K562 (cell line): ENCODE data around the gene CARF. TPM values are rescaled to one million over a fixed set of nuclear protein-coding genes. Genes with fewer than 3 reads are reported as not detected.

Experiments used
- ATAC-seq: fragments of 200-7000 bp; cut with Tn5 transposase; 3 replicates; pipeline ENCODE4 v1.9.1; 2020; ENCODE audit warnings: moderate library complexity
- BruUV-seq: library from RNA; stranded (reverse); fragments of 400-500 nt; replicated peaks from 2 replicates; lab custom pipeline; 2021; lab: Mats Ljungman, UMichigan
- CTCF ChIA-PET: fragments of 300-600 bp; formaldehyde crosslinking; extraction: SDS; loops from one replicate; lab custom pipeline; 2021; ENCODE audit warnings: low intra/inter-chr PET ratio; lab: Yijun Ruan, JAX
- POLR2A ChIA-PET: fragments of 300-600, 350-650 bp; sonication (Branson Sonifier 250); formaldehyde crosslinking; extraction: SDS; loops from one replicate; lab custom pipeline; 2021; ENCODE audit warnings: antibody characterized with exemption, inconsistent platforms; lab: Yijun Ruan, JAX
- DNase-seq, 4 experiments: peaks; one replicate each; pipeline versions ENCODE4 v3.0.0 to v3.0.0-alpha.2; 2011 to 2018; ENCODE audit warnings: low spot score in 3 of 4, mixed read lengths in 3 of 4; ENCODE audit errors: extremely low read depth in 1 of 4
- FAIRE-seq: peaks from 2 replicates; lab custom pipeline; 2011; peaks lifted over from hg19 to GRCh38; lab: Jason Lieb, UNC
- H2AFZ ChIP-seq: 2 replicates; pipeline ENCODE4 v1.6.0; 2011; ENCODE audit warnings: low read depth, low read length, control low read depth, inconsistent platforms
- H3K27ac ChIP-seq: fragments of 200-600 bp; 3 replicates; pipeline ENCODE4 v1.8.0; 2011; ENCODE audit warnings: low read depth, mild to moderate bottlenecking, control low read depth, inconsistent platforms, low read length, moderate library complexity, mixed read lengths; ENCODE audit errors: extremely low read depth
- H3K27me3 ChIP-seq, 2 experiments: fragments of 300-600 bp in 1 of 2; 2 replicates in 1 of 2; 3 replicates in 1 of 2; pipeline versions ENCODE4 v1.6.0 to v1.8.0; 2011; ENCODE audit warnings: inconsistent platforms in 2 of 2, low read length in 2 of 2, mild to moderate bottlenecking in 1 of 2, mixed read lengths in 1 of 2, moderate library complexity in 1 of 2; ENCODE audit not compliant: control insufficient read depth in 2 of 2, insufficient read depth in 2 of 2
- H3K36me3 ChIP-seq: fragments of 300-600 bp; 3 replicates; pipeline ENCODE4 v1.8.0; 2011; ENCODE audit warnings: mild to moderate bottlenecking, low read length, inconsistent platforms; ENCODE audit not compliant: control insufficient read depth, insufficient read depth
- H3K4me1 ChIP-seq, 2 experiments: fragments of 200-600 bp in 1 of 2; replicated peaks in 1 of 2; 2 replicates in 1 of 2; 3 replicates in 1 of 2; pipeline versions ENCODE4 v1.5.1 to v1.8.0; 2011; ENCODE audit warnings: inconsistent platforms in 2 of 2, low read length in 2 of 2, mild to moderate bottlenecking in 1 of 2, mixed read lengths in 1 of 2, moderate library complexity in 1 of 2; ENCODE audit not compliant: control insufficient read depth in 2 of 2, insufficient read depth in 2 of 2
- H3K4me2 ChIP-seq: 2 replicates; pipeline ENCODE4 v1.6.1; 2011; ENCODE audit warnings: low read length, control low read depth, inconsistent platforms, mixed read lengths; ENCODE audit not compliant: insufficient read depth
- H3K4me3 ChIP-seq: fragments of 200-600 bp; sonication (generic), shearing (Covaris generic); 2 replicates; pipeline ENCODE4 v1.5.1; 2016; ENCODE audit warnings: control low read depth, inconsistent platforms
- H3K79me2 ChIP-seq: fragments of 200-600 bp; 3 replicates; pipeline ENCODE4 v1.8.0; 2011; ENCODE audit warnings: low read length, inconsistent platforms; ENCODE audit not compliant: control insufficient read depth, insufficient read depth
- H3K9ac ChIP-seq, 2 experiments: 2 replicates each; pipeline versions ENCODE4 v1.6.0 to v1.6.1; 2011; ENCODE audit warnings: low read depth in 2 of 2, low read length in 2 of 2, control low read depth in 1 of 2, inconsistent platforms in 1 of 2, mild to moderate bottlenecking in 1 of 2, mixed read lengths in 1 of 2; ENCODE audit not compliant: insufficient read depth in 1 of 2
- H3K9me1 ChIP-seq: one replicate; pipeline ENCODE4 v1.6.0; 2011; ENCODE audit warnings: inconsistent platforms, mild to moderate bottlenecking, low read length, moderate library complexity; ENCODE audit not compliant: control insufficient read depth, insufficient read depth
- H3K9me3 ChIP-seq: replicated peaks from 2 replicates; pipeline ENCODE4 v1.5.1; 2011; ENCODE audit warnings: low read depth, low read length, inconsistent platforms; ENCODE audit not compliant: control insufficient read depth, insufficient read depth
- H4K20me1 ChIP-seq: replicated peaks from 2 replicates; pipeline ENCODE4 v1.6.1; 2011; ENCODE audit warnings: low read length, inconsistent platforms, mixed read lengths; ENCODE audit not compliant: control insufficient read depth, insufficient read depth
- ARNT ChIP-seq, 2 experiments: fragments of 450-650 bp; IDR thresholded peaks; 2 replicates each; pipeline ENCODE4 v1.6.1; 2016; ENCODE audit warnings: mild to moderate bottlenecking in 1 of 2
- FOSL1 ChIP-seq: fragments of 200-800 bp; sonication (Bioruptor generic); conservative IDR thresholded peaks from 2 replicates; pipeline ENCODE4 v1.6.1; 2016; ENCODE audit warnings: missing genetic modification characterization, missing compliant biosample characterization
- FOXM1 ChIP-seq, 2 experiments: fragments of 450-650 bp in 1 of 2; sonication (generic) in 1 of 2; formaldehyde crosslinking in 1 of 2; IDR thresholded peaks; 2 replicates each; pipeline versions ENCODE4 v1.6.1 to v1.9.0; 2017 to 2022; ENCODE audit warnings: low read depth in 2 of 2, mild to moderate bottlenecking in 2 of 2, missing genetic modification reagents in 1 of 2, moderate library complexity in 1 of 2
- HBP1 ChIP-seq: fragments of 450-650 bp; formaldehyde crosslinking; IDR thresholded peaks from 2 replicates; pipeline ENCODE4 v1.4.0; 2022; ENCODE audit warnings: missing genetic modification characterization
- HIVEP1 ChIP-seq: fragments of 250-450 bp; sonication (Bioruptor Pico); IDR thresholded peaks from 2 replicates; pipeline ENCODE4 v1.4.0; 2020; ENCODE audit warnings: mild to moderate bottlenecking
- HLTF ChIP-seq: fragments of 450-650 bp; IDR thresholded peaks from 2 replicates; pipeline ENCODE4 v1.6.1; 2016
- PTRF ChIP-seq: fragments of 450-650 bp; IDR thresholded peaks from 2 replicates; pipeline ENCODE4 v1.6.1; 2016; ENCODE audit warnings: mild to moderate bottlenecking, missing genetic modification characterization, missing compliant biosample characterization
- RNF2 ChIP-seq: sonication (generic); IDR thresholded peaks from 2 replicates; pipeline ENCODE4 v1.6.1; 2016
- THRAP3 ChIP-seq: fragments of 450-650 bp; IDR thresholded peaks from 2 replicates; pipeline ENCODE4 v1.6.1; 2016; ENCODE audit warnings: mild to moderate bottlenecking, inconsistent platforms, borderline replicate concordance
- ZBTB40 ChIP-seq, 2 experiments: fragments of 450-650 bp in 1 of 2; sonication (generic) in 1 of 2; formaldehyde crosslinking in 1 of 2; IDR thresholded peaks; 2 replicates each; pipeline versions ENCODE4 v1.7.1 to v1.9.0; 2016 to 2022; ENCODE audit warnings: inconsistent platforms in 1 of 2, mild to moderate bottlenecking in 1 of 2, missing genetic modification reagents in 1 of 2
- ZNF175 ChIP-seq: fragments of 200-800 bp; sonication (Bioruptor generic); IDR thresholded peaks from 2 replicates; pipeline ENCODE4 v1.6.1; 2016; ENCODE audit warnings: low read depth, mild to moderate bottlenecking, missing genetic modification characterization, missing compliant biosample characterization
- ZNF778 ChIP-seq: fragments of 450-650 bp; formaldehyde crosslinking; IDR thresholded peaks from 2 replicates; pipeline ENCODE4 v1.4.0; 2020; ENCODE audit warnings: mild to moderate bottlenecking, moderate library complexity
- WGBS: fragments of 100-300 bp; shearing (Covaris generic); methylation state at CpG from one replicate; pipeline ENCODE4 v1.1.6; 2016; ENCODE audit warnings: low coverage, mixed read lengths; ENCODE audit not compliant: insufficient coverage; ENCODE audit errors: missing lambda C conversion rate; 5-methylcytosine and 5-hydroxymethylcytosine counted together
- in situ Hi-C: fragments of 300-500 bp; cut with MboI; formaldehyde crosslinking; loops from 4 replicates; pipeline ENCODE4 v1.15.0; 2018; ENCODE audit warnings: inconsistent platforms, mixed read lengths
- intact Hi-C: fragments of 100-400 bp; cut with micrococcal nuclease; formaldehyde crosslinking; loops from 2 replicates; pipeline ENCODE4 v1.14.2; 2022
- polyA plus RNA-seq, 8 experiments: library from polyadenylated mRNA; depleted of rRNA in 4 of 8; stranded (reverse) in 5 of 8; unstranded in 3 of 8; fragments of >200 nt; fragmentation: Nextera tagmentation in 2 of 8; fragmentation: Illumina TruSeq in 1 of 8; extraction: Ambion mirVana in 2 of 8; extraction: Trizol in 1 of 8; gene quantifications; 2 replicates each; pipeline versions ENCODE4 v1.2.1 to v1.2.3, GENCODE V29; 2011 to 2014; ENCODE audit warnings: inconsistent platforms in 1 of 8, missing spikeins in 1 of 8
- total RNA-seq, 7 experiments: library from RNA; depleted of rRNA in 6 of 7; stranded (reverse); fragments of >200 nt in 6 of 7; fragmentation: Illumina TruSeq in 2 of 7; extraction: Trizol in 2 of 7; gene quantifications; 2 replicates each; pipeline versions ENCODE4 v1.2.1 to v1.2.3, GENCODE V29; 2011 to 2021; ENCODE audit warnings: low replicate concordance in 1 of 7

CARF gene
- total and polyA plus RNA-seq, 9 of the 15 experiments (the other 6 are each of a cell fraction or from before 2014, with no cell fraction given): 0.31 to 4.2 (median 1.2) TPM

- Histone ChIP-seq H3K27me3 (no peaks in the 10 kb centered on the region), H3K9me3 (no peaks in the 10 kb centered on the region; the same call in 1 of the 2 replicates), H4K20me1 (no peaks in the 10 kb centered on the region), H3K9me1 (no peaks in the 10 kb centered on the region), H3K4me2 (no peak overlapping the region), H3K27ac (no peak overlapping the region), H3K9ac (no peak overlapping the region), H3K4me1 (no peaks in the 10 kb centered on the region; a peak in 1 of 5 replicates), H3K4me3 (no peak overlapping the region), H3K36me3 (no peaks in the 10 kb centered on the region), H3K79me2 (no peaks in the 10 kb centered on the region), H2AFZ (no peak overlapping the region)
- CTCF ChIA-PET: no interaction called here
- FAIRE-seq (no peak), ATAC-seq (no peak), DNase-seq (no peak)
- WGBS: 58% methylated on average over 3 of the region's 3 CpGs
- POLR2A ChIA-PET: interaction anchor here (1.0 kb wide), 2 partner anchors 10 to 17 kb away, joined by 3 to 5 read pairs; no protein-coding TSS in a partner anchor
- intact Hi-C loops: no loop called here
- in situ Hi-C loops: no loop called here
- no TSS peak for BruUV-seq
- TF ChIP-seq ZBTB40 (IDR thresholded peaks at IDR 0.05): no peak
- TF ChIP-seq ZBTB40 (CRISPR knock-in tag; IDR thresholded peaks at IDR 0.05): no peak
- TF ChIP-seq HBP1 (CRISPR knock-in tag): no peak
- no peak for TF ChIP-seq FOXM1 (IDR thresholded peaks at IDR 0.05; ENCODE audit: low read depth)
- no peak for TF ChIP-seq FOXM1 (CRISPR knock-in tag; IDR thresholded peaks at IDR 0.05; ENCODE audit: low read depth)
- no peak for TF ChIP-seq ARNT (IDR thresholded peaks at IDR 0.05)
- no peak for TF ChIP-seq FOSL1 (tag)
- TF ChIP-seq THRAP3: no peak
- TF ChIP-seq RNF2: no peak
- TF ChIP-seq HIVEP1 (CRISPR knock-in tag): no peak
- TF ChIP-seq ZNF778 (CRISPR knock-in tag): no peak
- TF ChIP-seq PTRF (tag): no peak
- no peak for TF ChIP-seq HLTF
- no peak for TF ChIP-seq ZNF175 (CRISPR knock-in tag)
Observed at GRCh38 chr2:202932425-202933138, 20.5 kb downstream of the CARF start.
